OCI-LY7 (cell line): Measurements from ENCODE around the gene ERBB2. TPM values are rescaled to one million over a fixed set of nuclear protein-coding genes. Genes with fewer than 3 reads are reported as not detected.

Experiments used
- BruUV-seq: library from RNA; stranded (reverse); fragments of 400-500 nt; replicated peaks from 2 replicates; lab custom pipeline; 2021; lab: Mats Ljungman, UMichigan
- CTCF ChIA-PET: fragments of 300-600 bp; sonication (Branson Sonifier 250); formaldehyde crosslinking; loops from one replicate; lab custom pipeline; 2022; ENCODE audit warnings: antibody characterized with exemption; ENCODE audit not compliant: unreplicated experiment; lab: Charles Lee
- POLR2A ChIA-PET: fragments of 300-600 bp; sonication (Branson Sonifier 250); formaldehyde crosslinking; loops from one replicate; lab custom pipeline; 2022; ENCODE audit warnings: antibody characterized with exemption; lab: Charles Lee
- DNase-seq: peaks from one replicate; pipeline ENCODE4 v3.0.0-alpha.2; 2015; ENCODE audit warnings: low spot score
- H2AFZ ChIP-seq: fragments of 200-600 bp; sonication (generic), shearing (Covaris generic); 2 replicates; pipeline ENCODE4 v1.6.1; 2014; ENCODE audit warnings: mild to moderate bottlenecking, antibody characterized with exemption, low read length, moderate library complexity
- H3K27ac ChIP-seq: fragments of 200-600 bp; sonication (generic); 2 replicates; pipeline ENCODE4 v1.5.1; 2014; ENCODE audit warnings: mixed run types, low read depth, mild to moderate bottlenecking, moderate library complexity, low read length, inconsistent platforms; ENCODE audit not compliant: poor library complexity, severe bottlenecking
- H3K36me3 ChIP-seq: fragments of 200-600 bp; sonication (generic); 2 replicates; pipeline ENCODE4 v1.6.1; 2014; ENCODE audit warnings: mild to moderate bottlenecking, antibody characterized with exemption, low read length, moderate library complexity, mixed read lengths; ENCODE audit not compliant: insufficient read depth
- H3K4me1 ChIP-seq: fragments of 200-600 bp; sonication (generic); 2 replicates; pipeline ENCODE4 v1.5.1; 2014; ENCODE audit warnings: mild to moderate bottlenecking, low read length; ENCODE audit not compliant: insufficient read depth, poor library complexity, severe bottlenecking
- H3K4me2 ChIP-seq: fragments of 200-600 bp; sonication (generic); 2 replicates; pipeline ENCODE4 v1.6.1; 2014; ENCODE audit warnings: mild to moderate bottlenecking, low read length
- H3K4me3 ChIP-seq: fragments of 200-600 bp; sonication (generic); 2 replicates; pipeline ENCODE4 v1.5.1; 2014; ENCODE audit warnings: mild to moderate bottlenecking, low read depth, low read length; ENCODE audit not compliant: poor library complexity, severe bottlenecking
- H3K79me2 ChIP-seq: fragments of 200-600 bp; sonication (generic); 2 replicates; pipeline ENCODE4 v1.6.1; 2016; ENCODE audit warnings: low read depth, mild to moderate bottlenecking, low read length, moderate library complexity, mixed read lengths; ENCODE audit not compliant: insufficient read depth
- H3K9me2 ChIP-seq: fragments of 200-600 bp; sonication (generic); 2 replicates; pipeline ENCODE4 v1.6.1; 2016; ENCODE audit warnings: mild to moderate bottlenecking, low read length, mixed read lengths; ENCODE audit not compliant: insufficient read depth
- H3K9me3 ChIP-seq: fragments of 200-600 bp; sonication (generic); 2 replicates; pipeline ENCODE4 v1.6.1; 2014; ENCODE audit warnings: mild to moderate bottlenecking, mixed run types, low read length, mixed read lengths
- H4K20me1 ChIP-seq: fragments of 200-600 bp; sonication (generic); 2 replicates; pipeline ENCODE4 v1.6.1; 2014; ENCODE audit warnings: mild to moderate bottlenecking, antibody characterized with exemption, low read length, moderate library complexity, mixed read lengths; ENCODE audit not compliant: insufficient read depth
- EZH2phosphoT487 ChIP-seq: fragments of 200-600 bp; sonication (generic); IDR thresholded peaks from 2 replicates; pipeline ENCODE4 v1.6.1; 2018; ENCODE audit warnings: low read depth, borderline replicate concordance, mild to moderate bottlenecking, mixed run types, antibody characterized with exemption, low read length, moderate library complexity, mixed read lengths
- intact Hi-C: fragments of 100-400 bp; cut with micrococcal nuclease; formaldehyde crosslinking; loops from one replicate; pipeline ENCODE4 v1.10.0; 2022; ENCODE audit not compliant: unreplicated experiment
- total RNA-seq, 2 experiments: library from RNA; depleted of rRNA in 1 of 2; stranded (reverse); fragments of >200 nt in 1 of 2; shearing (Covaris generic) in 1 of 2; gene quantifications; 2 replicates each; pipeline ENCODE4 v1.2.3, GENCODE V29; 2014 to 2022
- TF ChIP-seq, protein P1 (sequence below): fragments of 200-600 bp; sonication (generic); conservative IDR thresholded peaks from 2 replicates; pipeline ENCODE4 v1.5.1; 2014; ENCODE audit warnings: mild to moderate bottlenecking, antibody characterized with exemption, low read length, moderate library complexity, mixed read lengths

Gene ERBB2
- total RNA-seq, 2 experiments from 2014 or later: 6.5 to 11.4 TPM

DNA sequence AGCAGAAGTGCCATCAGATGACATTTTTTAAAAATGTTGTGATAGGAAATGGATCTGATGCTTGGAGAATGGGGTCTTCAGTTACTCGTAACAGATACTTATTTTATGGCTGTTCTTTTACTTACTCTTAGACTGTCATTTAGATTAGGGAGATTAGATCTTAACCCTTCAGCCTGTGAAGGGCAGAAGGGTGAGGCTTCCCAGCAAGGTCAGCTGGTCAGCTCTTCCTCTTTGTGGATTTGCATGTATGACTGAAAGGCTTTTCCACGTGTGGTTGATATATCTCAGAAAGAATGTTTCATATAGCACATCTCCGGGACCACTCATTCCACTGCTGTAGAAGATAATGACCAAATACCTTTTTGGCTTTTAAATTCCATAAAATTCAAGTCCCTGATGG is 65.3 kb downstream of the ERBB2 start:
- H3K9me2 ChIP-seq: no peaks in the 10 kb centered on the region
- H3K36me3 ChIP-seq: peaks cover 97% of the 10 kb centered on the region
- BruUV-seq: no TSS peak
- intact Hi-C loops: no loop called here
- H3K4me3 ChIP-seq: no peak overlapping the region
- TF ChIP-seq, protein P1, sequence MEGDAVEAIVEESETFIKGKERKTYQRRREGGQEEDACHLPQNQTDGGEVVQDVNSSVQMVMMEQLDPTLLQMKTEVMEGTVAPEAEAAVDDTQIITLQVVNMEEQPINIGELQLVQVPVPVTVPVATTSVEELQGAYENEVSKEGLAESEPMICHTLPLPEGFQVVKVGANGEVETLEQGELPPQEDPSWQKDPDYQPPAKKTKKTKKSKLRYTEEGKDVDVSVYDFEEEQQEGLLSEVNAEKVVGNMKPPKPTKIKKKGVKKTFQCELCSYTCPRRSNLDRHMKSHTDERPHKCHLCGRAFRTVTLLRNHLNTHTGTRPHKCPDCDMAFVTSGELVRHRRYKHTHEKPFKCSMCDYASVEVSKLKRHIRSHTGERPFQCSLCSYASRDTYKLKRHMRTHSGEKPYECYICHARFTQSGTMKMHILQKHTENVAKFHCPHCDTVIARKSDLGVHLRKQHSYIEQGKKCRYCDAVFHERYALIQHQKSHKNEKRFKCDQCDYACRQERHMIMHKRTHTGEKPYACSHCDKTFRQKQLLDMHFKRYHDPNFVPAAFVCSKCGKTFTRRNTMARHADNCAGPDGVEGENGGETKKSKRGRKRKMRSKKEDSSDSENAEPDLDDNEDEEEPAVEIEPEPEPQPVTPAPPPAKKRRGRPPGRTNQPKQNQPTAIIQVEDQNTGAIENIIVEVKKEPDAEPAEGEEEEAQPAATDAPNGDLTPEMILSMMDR: no peak
- TF ChIP-seq EZH2phosphoT487: no peak
- peak overlapping the region; percentile 7 for H3K27ac ChIP-seq
- no peak overlapping the region for H2AFZ ChIP-seq
- POLR2A ChIA-PET: interaction anchor here (0.6 to 2.1 kb wide), 5 partner anchors 10 to 284 kb away, joined by 3 to 10 read pairs (median 4); no protein-coding TSS in a partner anchor
- H3K9me3 ChIP-seq: no peaks in the 10 kb centered on the region
- CTCF ChIA-PET: no interaction called here
- no peak for DNase-seq
- peaks cover 81% of the 10 kb centered on the region for H3K79me2 ChIP-seq
- peaks cover 53% of the 10 kb centered on the region for H3K4me1 ChIP-seq
- peaks cover 8% of the 10 kb centered on the region; the same call in 1 of the 2 replicates for H4K20me1 ChIP-seq
- H3K4me2 ChIP-seq: no peak overlapping the region

DNA sequence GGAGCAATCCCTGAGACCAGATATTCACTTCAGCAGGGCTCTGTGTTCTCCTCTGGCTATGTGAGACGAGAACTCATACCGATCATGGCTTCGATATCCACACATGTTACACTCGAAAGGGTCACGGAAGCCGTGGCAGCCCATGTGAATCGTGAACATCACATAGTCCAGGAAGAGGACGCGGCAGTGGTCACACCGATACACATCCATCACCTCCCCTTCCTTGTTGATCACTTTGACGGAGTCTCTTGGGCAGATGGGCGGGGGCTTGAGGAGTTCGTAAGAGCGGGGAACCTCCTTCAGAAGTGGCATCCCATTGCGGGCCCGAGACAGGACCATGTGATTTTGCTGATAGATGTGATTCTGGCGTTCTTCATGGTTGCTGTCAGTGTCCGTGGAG is 65.9 kb downstream of the ERBB2 start:
- no peaks in the 10 kb centered on the region for H3K9me3 ChIP-seq
- TF ChIP-seq EZH2phosphoT487: no peak
- TF ChIP-seq, protein P1: no peak
- no peak overlapping the region for H3K4me3 ChIP-seq
- intact Hi-C loops: no loop called here
- CTCF ChIA-PET: no interaction called here
- BruUV-seq: no TSS peak
- no peak for DNase-seq
- peaks cover 55% of the 10 kb centered on the region for H3K4me1 ChIP-seq
- no peak overlapping the region for H3K4me2 ChIP-seq
- H3K9me2 ChIP-seq: no peaks in the 10 kb centered on the region
- POLR2A ChIA-PET: interaction anchor here (0.6 to 1.6 kb wide), 3 partner anchors 9 to 78 kb away, joined by 3 to 5 read pairs (median 4); no protein-coding TSS in a partner anchor
- H3K36me3 ChIP-seq: peaks cover 97% of the 10 kb centered on the region
- H2AFZ ChIP-seq: no peak overlapping the region
- peaks cover 83% of the 10 kb centered on the region for H3K79me2 ChIP-seq
- H3K27ac ChIP-seq: no peak overlapping the region
- peaks cover 8% of the 10 kb centered on the region; the same call in 1 of the 2 replicates for H4K20me1 ChIP-seq

DNA sequence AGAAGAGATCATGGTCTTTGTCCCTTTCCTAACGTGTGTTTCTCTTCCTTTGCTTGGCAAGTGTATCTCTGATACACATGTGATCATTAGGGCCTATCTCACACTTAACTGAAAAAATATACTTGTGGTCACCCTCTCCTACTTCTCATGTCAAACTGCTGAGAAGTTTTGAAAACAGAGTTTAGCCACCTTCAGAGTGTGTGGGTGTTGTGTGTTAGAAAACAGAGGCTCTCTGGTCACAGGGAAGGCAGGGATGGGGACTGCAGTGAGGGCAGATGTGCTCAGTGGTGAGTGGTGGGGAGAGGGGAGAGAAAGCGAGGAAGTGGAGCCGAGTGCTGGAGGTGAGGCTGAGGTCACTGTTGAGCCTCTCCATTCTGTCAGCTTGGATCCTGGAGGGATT is 67.3 kb downstream of the ERBB2 start:
- no TSS peak for BruUV-seq
- Histone ChIP-seq H3K4me2 (no peak overlapping the region), H3K79me2 (peaks cover 91% of the 10 kb centered on the region), H4K20me1 (peaks cover 8% of the 10 kb centered on the region; the same call in 1 of the 2 replicates), H3K36me3 (peaks cover 99% of the 10 kb centered on the region), H3K4me3 (no peak overlapping the region), H3K27ac (peak overlapping the region; percentile 21), H3K9me3 (no peaks in the 10 kb centered on the region), H3K9me2 (no peaks in the 10 kb centered on the region), H2AFZ (no peak overlapping the region), H3K4me1 (peaks cover 60% of the 10 kb centered on the region)
- no peak for DNase-seq
- no peak for TF ChIP-seq EZH2phosphoT487
- TF ChIP-seq, protein P1: no peak
- ChIA-PET CTCF (no interaction called here), POLR2A (interaction anchor here (1.6 kb wide), 1 partner anchor 11 kb away, joined by 5 read pairs; no protein-coding TSS in a partner anchor)
- intact Hi-C loops: no loop called here
